SU-DHL-6 (cell line): ENCODE measurements around the gene HOXC12.

Experiments
- CTCF ChIP-seq: fragments of 200-600 bp; sonication (generic); IDR thresholded peaks from one replicate; pipeline ENCODE4 v1.5.1; 2017; ENCODE audit warnings: antibody characterized with exemption, mild to moderate bottlenecking, low read length, moderate library complexity; ENCODE audit not compliant: insufficient read depth, poor library complexity, severe bottlenecking
- EZH2phosphoT487 ChIP-seq: fragments of 200-600 bp; sonication (generic), shearing (Covaris generic); conservative IDR thresholded peaks from 2 replicates; pipeline ENCODE4 v1.6.1; 2018; ENCODE audit warnings: mild to moderate bottlenecking, antibody characterized with exemption, low read length, moderate library complexity, mixed read lengths

GRCh38 chr12:53996240-53997203 lies 41.8 kb downstream of the HOXC12 start:
- TF ChIP-seq CTCF (no peak), EZH2phosphoT487 (no peak)
